Limb (tissue), 2 donors: ENCODE data around the gene PPP1R2C.

ENCODE experiments used
- DNase-seq, 2 donors: peaks; one replicate each; pipeline ENCODE4 v3.0.0-alpha.2; 2016; ENCODE audit errors: extremely low spot score in 2 of 2

PPP1R2C gene

DNA sequence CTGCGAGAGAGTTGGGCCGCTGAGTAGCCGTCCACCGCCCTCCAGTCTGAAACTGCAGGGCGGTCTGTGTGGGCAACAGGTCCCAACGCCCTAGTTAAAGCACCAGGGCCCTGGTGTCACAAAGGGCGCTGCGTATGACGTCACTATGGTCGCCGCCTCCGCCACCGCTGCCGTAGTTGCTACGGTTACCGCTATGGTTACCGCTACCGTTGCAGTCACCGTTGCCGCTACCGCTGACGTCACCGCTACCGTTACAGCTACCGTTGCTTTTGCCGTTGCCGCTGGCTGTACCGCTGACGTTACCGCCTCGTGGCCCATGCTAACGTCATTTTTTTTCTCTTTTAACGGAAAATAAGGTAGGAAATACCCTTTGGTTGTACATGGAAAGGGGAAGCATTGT is at the start of gene PPP1R2C:
PPP1R2C (minus strand) TSS at position 68 of the 400 bp plus-strand sequence. CDS start 84 bp downstream, outside the sequence.
- no peak for DNase-seq

GRCh38 chrX:42825201-42825600 is 47.2 kb upstream of the PPP1R2C start:
- DNase-seq, result no peak

GRCh38 chrX:42824541-42824940 is 46.6 kb upstream of the PPP1R2C start:
- no peak for DNase-seq

DNA sequence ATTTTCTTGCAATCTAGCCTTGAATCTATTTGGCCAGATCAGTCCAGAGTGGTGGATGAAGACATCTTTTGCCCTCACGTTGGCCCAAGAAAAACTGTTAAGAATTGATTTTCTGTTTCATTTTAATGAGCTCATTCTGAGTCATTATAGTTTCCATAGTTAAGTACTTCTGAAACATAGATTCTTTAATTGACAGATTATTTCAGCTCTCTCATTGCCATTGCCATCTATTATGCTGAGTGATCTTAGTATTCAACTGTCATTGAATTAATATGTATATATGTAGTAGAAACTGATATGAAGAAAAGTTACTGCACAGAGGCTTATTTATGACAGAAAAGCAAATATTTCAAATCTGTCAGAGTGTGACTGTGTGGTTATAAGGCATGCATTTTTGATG is 45.5 kb upstream of the PPP1R2C start:
- DNase-seq, result no peak

- DNase-seq, result no peak
Measured at GRCh38 chrX:42821803-42822443, 44.0 kb upstream of the PPP1R2C start.

DNA sequence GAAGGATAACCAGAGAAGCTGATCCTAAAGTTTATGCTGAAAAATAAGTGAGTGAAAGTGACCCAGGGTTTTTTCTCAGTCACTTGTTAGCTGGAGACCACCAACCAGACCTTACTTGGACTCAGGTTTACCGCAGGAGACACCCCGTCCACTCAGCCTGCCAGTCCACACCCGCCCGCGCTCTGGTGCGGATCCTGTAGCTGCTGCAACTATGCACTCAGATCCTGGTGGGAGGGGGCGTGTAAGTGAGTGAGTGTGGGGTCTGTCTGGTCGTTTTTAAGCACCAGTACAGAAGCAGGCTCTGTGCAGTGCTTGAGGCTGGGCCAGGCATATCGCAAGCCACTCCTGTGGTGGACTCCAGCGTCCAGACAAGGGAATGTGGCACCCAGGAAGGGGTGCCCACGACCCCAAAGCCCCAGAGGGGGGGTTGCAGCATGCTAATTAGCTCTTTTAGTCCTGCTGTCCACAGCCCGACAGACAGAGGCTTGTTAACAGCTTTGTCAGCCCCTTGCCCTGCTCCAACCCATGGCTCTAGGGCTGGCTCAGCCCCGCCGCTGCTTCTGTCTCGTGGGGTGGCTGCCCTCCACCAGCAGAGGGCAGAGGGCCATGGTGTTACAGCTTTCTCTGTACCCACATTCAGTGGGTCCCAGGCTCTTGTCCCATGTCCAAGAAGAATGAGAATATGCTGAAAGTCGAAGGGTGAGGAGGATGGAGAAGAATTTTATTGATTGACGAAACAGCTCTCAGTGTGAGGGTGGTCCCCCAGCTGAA is 40.4 kb upstream of the PPP1R2C start:
- DNase-seq, result no peak

- no peak for DNase-seq
Measured at GRCh38 chrX:42809569-42809968, 31.6 kb upstream of the PPP1R2C start.

DNA sequence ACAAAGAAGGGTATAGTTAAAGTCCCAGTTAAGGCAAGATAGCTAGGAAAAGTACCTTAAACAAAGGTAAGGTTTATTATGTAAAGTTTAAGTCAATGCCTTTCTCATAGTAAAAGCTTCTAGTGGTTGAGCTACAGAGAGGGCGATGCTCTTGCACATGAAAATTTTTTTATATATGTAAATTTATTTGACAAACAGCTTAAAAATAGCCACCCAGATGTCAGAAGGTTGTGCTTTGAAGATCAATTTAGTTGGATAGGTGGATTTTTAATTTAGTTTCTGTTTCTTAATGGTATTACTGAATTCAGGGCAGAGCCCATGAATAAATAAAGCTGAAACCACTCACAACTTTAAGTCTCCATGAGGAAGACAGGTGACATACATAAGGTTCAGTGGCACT is 29.4 kb upstream of the PPP1R2C start:
- no peak for DNase-seq

DNA sequence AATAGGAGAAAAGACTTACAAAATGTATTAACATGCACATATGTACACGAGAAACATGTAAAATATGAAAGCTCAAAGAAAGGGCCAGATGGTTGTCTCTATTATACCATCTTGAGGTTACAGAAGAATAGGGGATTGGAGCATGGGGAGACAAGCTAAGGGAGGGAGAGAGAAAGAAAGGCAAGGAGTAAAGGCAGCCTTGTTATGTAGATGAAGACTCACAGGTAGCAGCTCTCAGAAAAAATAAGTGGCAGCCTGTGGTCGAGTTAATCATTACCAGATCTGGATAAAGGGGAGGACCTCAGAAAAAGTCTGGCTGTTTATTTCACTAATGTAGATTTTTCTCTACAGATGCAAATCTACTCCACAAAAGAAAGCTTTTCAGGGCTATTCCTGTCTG is 26.6 kb upstream of the PPP1R2C start:
- DNase-seq, result no peak

DNA sequence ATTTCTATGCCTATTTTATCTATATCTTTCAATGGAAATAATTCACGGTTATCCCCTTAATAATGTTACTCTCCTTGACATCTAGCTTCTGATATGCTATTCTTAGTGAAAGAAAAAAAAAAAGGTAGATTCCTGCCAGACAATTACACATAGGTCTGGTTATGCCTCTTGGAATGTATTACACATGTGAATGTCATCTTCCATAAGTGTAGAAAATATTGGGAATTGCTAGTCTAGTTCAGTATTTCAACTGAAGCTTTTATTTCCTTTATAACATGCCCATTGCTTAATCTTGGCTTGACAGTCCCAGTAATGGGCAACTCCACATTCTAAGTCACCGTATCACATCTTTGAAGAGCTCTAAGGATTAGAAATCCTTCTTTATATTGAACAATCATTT is 25.4 kb upstream of the PPP1R2C start:
- no peak for DNase-seq

DNA sequence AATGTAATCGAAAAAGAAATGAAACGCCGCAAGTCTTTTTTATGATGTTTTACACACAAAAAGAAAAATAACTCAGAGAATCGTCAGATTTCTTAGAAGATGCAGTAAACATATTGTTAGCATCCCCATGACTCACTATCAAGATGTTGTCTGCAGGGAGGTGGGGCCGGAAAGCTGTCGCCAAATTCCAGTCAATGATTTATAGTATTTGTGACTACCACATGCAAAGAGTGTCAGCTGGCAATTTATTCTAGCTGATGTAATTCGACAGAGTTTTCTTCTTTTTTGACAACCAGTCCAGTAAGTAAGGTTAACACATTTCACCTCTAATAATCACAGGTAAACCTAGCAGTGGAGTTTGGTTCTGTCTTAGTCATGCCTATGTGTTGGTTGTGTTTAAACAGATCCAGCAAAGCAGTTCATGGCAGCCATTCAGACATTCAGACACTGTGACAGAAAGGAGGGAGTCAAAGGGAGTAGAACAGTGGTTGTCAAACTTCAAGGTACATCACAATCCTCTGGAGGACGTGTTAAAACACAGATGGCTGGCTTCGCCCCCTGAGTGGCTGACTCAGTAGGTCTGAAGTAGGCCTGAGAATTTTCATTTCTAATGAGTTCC is 19.8 kb upstream of the PPP1R2C start:
- DNase-seq, result no peak

DNA sequence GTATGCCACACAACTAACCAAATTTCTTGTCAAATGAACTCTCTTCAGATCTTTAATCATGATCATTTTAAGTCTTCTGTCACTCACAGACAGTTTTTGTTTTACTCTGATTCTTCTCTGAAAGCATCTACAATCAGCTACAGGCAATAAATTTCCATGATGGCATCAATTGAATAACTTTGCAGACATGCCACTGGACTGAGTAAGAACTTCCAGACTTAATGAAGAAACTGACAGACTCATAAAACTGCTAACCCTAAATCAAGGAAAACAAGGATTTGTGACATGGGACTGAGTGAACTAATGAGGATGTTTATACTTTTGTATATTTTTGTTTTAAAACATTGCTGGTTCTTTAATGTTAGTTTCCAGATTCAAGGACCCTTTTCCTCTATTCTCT is 5.5 kb upstream of the PPP1R2C start:
- no peak for DNase-seq

GRCh38 chrX:42776195-42776594 is 1.8 kb downstream of the PPP1R2C start:
- no peak for DNase-seq

DNA sequence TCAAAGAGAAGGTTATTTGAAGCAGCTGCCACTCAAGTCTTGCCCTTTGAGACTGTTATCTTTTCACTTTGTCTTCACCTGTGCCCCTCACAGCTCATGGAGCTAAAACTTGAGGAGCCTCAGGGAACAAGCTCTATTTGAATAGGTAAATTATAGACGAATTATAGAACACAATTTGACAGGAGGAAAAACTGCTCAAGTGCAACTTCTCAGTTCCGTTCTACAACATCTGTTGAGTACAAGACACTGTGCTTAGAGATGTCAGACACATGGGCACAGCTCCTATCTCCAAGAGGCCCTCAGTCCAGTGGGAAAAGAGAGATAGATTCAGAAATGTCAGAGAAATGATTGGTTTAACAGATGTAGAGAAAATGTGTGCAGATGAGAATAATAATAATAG is 5.1 kb downstream of the PPP1R2C start:
- DNase-seq, result no peak

DNA sequence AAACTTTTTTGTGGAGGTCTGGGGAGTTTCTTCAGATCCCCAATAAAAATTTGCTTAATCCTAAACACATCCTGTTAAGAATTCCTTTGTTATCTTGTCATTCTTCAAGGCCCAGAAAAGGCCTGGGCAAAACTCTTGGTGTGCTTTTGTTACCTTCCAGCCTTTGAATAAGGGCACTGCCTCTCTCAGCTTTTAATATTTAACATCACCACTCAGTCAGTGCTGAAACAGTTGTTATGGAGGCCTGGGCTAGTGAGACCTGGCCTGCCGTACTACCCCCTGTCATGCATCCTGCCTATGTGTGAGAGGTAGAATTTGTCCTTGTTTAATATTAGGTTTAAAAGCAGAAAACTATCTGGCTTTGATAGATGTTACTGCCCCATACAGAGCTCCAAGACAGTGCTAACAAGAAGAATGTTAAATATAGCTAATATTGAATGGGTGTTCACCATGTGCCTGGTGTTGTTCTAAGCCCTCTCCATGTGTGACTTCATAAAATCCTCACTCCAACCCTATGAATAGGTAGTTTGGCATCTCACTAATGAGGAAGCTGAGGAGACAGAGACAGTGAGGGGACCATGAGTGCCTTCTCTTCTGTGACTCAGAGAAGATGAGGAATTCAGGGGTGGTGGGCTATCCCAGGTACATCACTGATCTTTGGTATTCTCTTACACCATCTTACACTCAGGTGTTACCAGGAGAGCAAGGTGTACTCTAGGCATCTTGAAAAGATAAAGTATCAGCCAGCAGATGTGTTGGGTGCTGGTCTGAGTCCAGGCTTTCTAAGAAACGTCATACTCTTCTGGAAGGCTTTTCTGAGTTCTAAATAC is 6.2 kb downstream of the PPP1R2C start:
- DNase-seq, result no peak

- DNase-seq, result no peak
Measured at GRCh38 chrX:42770566-42770965, 7.4 kb downstream of the PPP1R2C start.

- no peak for DNase-seq
Measured at GRCh38 chrX:42759881-42760280, 18.1 kb downstream of the PPP1R2C start.

DNA sequence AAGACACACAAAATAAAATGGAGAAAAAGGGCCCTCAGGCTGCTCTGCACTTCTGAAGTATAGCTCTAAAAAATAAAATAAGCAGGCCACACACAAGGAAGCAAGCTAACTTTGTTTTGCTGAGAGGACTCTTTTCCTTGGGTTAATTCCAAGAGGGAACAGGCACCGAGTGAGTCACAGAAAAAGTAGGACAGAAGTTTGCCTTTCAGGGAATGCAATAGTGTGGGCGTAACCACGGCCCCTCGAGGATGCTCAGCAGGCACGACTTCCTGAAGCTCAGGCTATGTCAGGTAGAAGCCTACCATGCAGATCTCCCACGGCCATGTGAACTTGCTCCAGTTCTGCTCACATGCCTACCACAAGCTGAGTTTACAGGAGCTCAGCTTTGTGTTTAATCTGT is 22.1 kb downstream of the PPP1R2C start:
- DNase-seq, result no peak

GRCh38 chrX:42754603-42755002 is 23.4 kb downstream of the PPP1R2C start:
- DNase-seq, result no peak

DNA sequence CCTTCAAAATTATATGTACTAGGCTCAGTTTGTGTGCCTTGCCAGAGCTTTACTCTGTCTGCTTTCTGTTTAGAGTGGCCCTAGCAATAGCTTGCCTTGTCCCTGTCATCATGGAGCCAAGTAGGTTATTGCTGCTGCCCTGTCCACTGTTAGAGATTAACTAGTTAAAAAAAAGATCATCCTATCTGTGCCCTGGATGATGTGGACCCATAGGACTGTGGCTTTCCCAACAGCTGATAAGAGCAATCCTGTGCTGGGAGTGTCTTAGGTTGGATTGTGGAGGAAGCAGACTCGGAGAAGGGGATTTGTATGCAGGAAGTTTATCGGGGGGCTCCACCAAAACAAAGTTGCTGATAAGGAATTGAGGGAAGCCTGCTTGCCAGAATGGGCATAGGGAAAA is 23.8 kb downstream of the PPP1R2C start:
- DNase-seq, result no peak

- DNase-seq, result no peak
Measured at GRCh38 chrX:42752730-42753129, 25.2 kb downstream of the PPP1R2C start.

GRCh38 chrX:42751573-42751972 is 26.4 kb downstream of the PPP1R2C start:
- no peak for DNase-seq
